Lower leg skin (tissue), 3 donors: ENCODE data around the gene TM4SF18.

Source experiments
- POLR2A ChIP-seq, 2 donors: fragments of 450-650 bp; IDR thresholded peaks; one replicate each; pipeline ENCODE4 v1.6.1; 2016 to 2017; ENCODE audit warnings: antibody characterized with exemption in 2 of 2, mild to moderate bottlenecking in 1 of 2, moderate library complexity in 1 of 2
- TF ChIP-seq, protein P1 (sequence below), 3 donors: fragments of 450-650 bp; IDR thresholded peaks; one replicate each; pipeline ENCODE4 v1.5.1; 2016; ENCODE audit warnings: antibody characterized with exemption in 3 of 3, mild to moderate bottlenecking in 3 of 3, moderate library complexity in 2 of 3

DNA sequence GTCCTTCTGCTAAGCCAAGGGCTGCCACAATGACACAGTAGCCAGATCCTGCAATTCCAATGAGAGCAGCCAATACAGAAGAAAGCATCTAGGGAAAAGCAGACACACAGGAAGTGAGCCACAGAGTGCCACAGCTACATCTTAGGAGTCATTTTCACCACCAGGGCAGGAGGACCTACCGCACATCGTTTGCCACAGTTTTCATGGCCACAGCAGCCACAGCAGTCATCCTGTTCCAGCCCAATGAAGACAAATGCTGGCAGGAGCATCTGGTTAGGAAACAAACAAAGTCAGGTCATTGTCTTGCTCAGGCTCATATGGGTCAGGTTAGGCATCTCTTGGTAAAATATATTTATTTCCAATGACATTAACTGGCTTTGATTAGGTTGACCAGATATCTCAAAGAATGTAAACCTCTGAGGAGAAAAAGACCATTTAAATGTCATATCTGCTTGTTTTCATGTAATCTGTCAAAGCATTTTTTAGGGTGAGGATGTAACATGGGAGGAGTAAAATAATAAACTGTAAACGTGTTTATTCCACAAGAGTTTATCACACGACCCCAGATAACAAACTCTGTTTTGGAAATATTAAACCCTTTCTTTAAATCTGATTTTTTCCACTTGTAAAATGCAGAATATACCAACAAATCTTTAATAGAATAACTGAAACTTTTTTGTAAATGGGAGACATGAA is 42.2 kb upstream of the TM4SF18 start:
- TF ChIP-seq, protein P1, sequence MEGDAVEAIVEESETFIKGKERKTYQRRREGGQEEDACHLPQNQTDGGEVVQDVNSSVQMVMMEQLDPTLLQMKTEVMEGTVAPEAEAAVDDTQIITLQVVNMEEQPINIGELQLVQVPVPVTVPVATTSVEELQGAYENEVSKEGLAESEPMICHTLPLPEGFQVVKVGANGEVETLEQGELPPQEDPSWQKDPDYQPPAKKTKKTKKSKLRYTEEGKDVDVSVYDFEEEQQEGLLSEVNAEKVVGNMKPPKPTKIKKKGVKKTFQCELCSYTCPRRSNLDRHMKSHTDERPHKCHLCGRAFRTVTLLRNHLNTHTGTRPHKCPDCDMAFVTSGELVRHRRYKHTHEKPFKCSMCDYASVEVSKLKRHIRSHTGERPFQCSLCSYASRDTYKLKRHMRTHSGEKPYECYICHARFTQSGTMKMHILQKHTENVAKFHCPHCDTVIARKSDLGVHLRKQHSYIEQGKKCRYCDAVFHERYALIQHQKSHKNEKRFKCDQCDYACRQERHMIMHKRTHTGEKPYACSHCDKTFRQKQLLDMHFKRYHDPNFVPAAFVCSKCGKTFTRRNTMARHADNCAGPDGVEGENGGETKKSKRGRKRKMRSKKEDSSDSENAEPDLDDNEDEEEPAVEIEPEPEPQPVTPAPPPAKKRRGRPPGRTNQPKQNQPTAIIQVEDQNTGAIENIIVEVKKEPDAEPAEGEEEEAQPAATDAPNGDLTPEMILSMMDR (IDR thresholded peaks at IDR 0.05) = no peak
- no peak for TF ChIP-seq POLR2A (IDR thresholded peaks at IDR 0.05)
